HEK293 (cell line): ENCODE results near the gene VAMP8.

Source experiments
- CTCF ChIA-PET: fragments of 350-600 bp; formaldehyde crosslinking; extraction: SDS; loops from one replicate; lab custom pipeline; 2021; ENCODE audit warnings: antibody characterized with exemption; lab: Yijun Ruan, JAX
- POLR2A ChIA-PET: fragments of 300-600 bp; formaldehyde crosslinking; extraction: SDS; loops from one replicate; lab custom pipeline; 2020; ENCODE audit warnings: antibody characterized with exemption, inconsistent platforms; lab: Yijun Ruan, JAX
- H3K27ac ChIP-seq: fragments of 200-500 bp; sonication (Bioruptor generic); 2 replicates; pipeline ENCODE4 v1.5.1; 2014; ENCODE audit warnings: low read depth, low read length, control low read depth, inconsistent platforms; ENCODE audit errors: extremely low read depth
- H3K36me3 ChIP-seq, 2 experiments: fragments of 200-500 bp in 1 of 2; sonication (Bioruptor generic) in 1 of 2; 1 replicate in 1 of 2; 2 replicates in 1 of 2; pipeline ENCODE4 v1.5.1; 2014 to 2017; ENCODE audit warnings: inconsistent platforms in 2 of 2, low read length in 2 of 2; ENCODE audit not compliant: control insufficient read depth in 2 of 2, insufficient read depth in 1 of 2
- H3K4me1 ChIP-seq: fragments of 200-500 bp; sonication (Bioruptor generic); 2 replicates; pipeline ENCODE4 v1.5.1; 2014; ENCODE audit warnings: mild to moderate bottlenecking, low read length, inconsistent platforms; ENCODE audit not compliant: control insufficient read depth, insufficient read depth
- H3K4me3 ChIP-seq: 2 replicates; pipeline ENCODE4 v1.5.1; 2011; ENCODE audit warnings: low read depth, mild to moderate bottlenecking, control low read depth, low read length, moderate library complexity
- H3K9me3 ChIP-seq: fragments of 200-500 bp; sonication (Bioruptor generic); 2 replicates; pipeline ENCODE4 v1.5.1; 2014; ENCODE audit warnings: low read depth, low read length, inconsistent platforms; ENCODE audit not compliant: control insufficient read depth, insufficient read depth
- EGR2 ChIP-seq: fragments of 450-650 bp; formaldehyde crosslinking; IDR thresholded peaks from 2 replicates; pipeline ENCODE4 v1.5.1; 2016; ENCODE audit warnings: low read depth, missing biosample characterization, missing genetic modification characterization
- ELK4 ChIP-seq: IDR thresholded peaks from 2 replicates; pipeline ENCODE4 v1.6.1; 2011; ENCODE audit warnings: mild to moderate bottlenecking, low read depth, low read length, borderline replicate concordance
- GLIS1 ChIP-seq: fragments of 450-650 bp; formaldehyde crosslinking; IDR thresholded peaks from 2 replicates; pipeline ENCODE4 v1.5.1; 2016; ENCODE audit warnings: missing biosample characterization, missing genetic modification characterization
- IKZF3 ChIP-seq: fragments of 450-650 bp; IDR thresholded peaks from 2 replicates; pipeline ENCODE4 v1.5.0; 2018; ENCODE audit warnings: missing biosample characterization, mild to moderate bottlenecking, missing genetic modification characterization, moderate library complexity
- KLF16 ChIP-seq: fragments of 450-650 bp; formaldehyde crosslinking; IDR thresholded peaks from 2 replicates; pipeline ENCODE4 v1.5.1; 2017; ENCODE audit warnings: missing biosample characterization, missing genetic modification characterization
- KLF9 ChIP-seq: fragments of 450-650 bp; formaldehyde crosslinking; IDR thresholded peaks from 2 replicates; pipeline ENCODE4 v1.5.1; 2016; ENCODE audit warnings: missing biosample characterization, missing genetic modification characterization, low read depth
- PATZ1 ChIP-seq: fragments of 450-650 bp; formaldehyde crosslinking; IDR thresholded peaks from 2 replicates; pipeline ENCODE4 v1.5.1; 2016; ENCODE audit warnings: missing biosample characterization, missing genetic modification characterization
- TRIM28 ChIP-seq: IDR thresholded peaks from 2 replicates; pipeline ENCODE4 v1.6.1; 2011; ENCODE audit warnings: low read length, control low read depth, borderline replicate concordance
- ZFHX2 ChIP-seq: fragments of 450-650 bp; formaldehyde crosslinking; conservative IDR thresholded peaks from 2 replicates; pipeline ENCODE4 v1.5.1; 2016; ENCODE audit warnings: missing biosample characterization, missing genetic modification characterization
- ZFP41 ChIP-seq: fragments of 450-650 bp; formaldehyde crosslinking; IDR thresholded peaks from 2 replicates; pipeline ENCODE4 v1.5.1; 2016; ENCODE audit warnings: missing biosample characterization, missing genetic modification characterization, borderline replicate concordance
- ZNF140 ChIP-seq: fragments of 450-650 bp; formaldehyde crosslinking; IDR thresholded peaks from 2 replicates; pipeline ENCODE4 v1.5.1; 2016; ENCODE audit warnings: missing biosample characterization, missing genetic modification characterization
- ZNF19 ChIP-seq: fragments of 450-650 bp; formaldehyde crosslinking; IDR thresholded peaks from 2 replicates; pipeline ENCODE4; 2016; ENCODE audit warnings: missing biosample characterization, missing genetic modification characterization, low read depth
- ZNF221 ChIP-seq: fragments of 450-650 bp; formaldehyde crosslinking; IDR thresholded peaks from 2 replicates; pipeline ENCODE4 v1.5.1; 2017; ENCODE audit warnings: missing biosample characterization, missing genetic modification characterization, borderline replicate concordance
- ZNF366 ChIP-seq: fragments of 450-650 bp; formaldehyde crosslinking; conservative IDR thresholded peaks from 2 replicates; pipeline ENCODE4 v1.5.1; 2016; ENCODE audit warnings: missing biosample characterization, missing genetic modification characterization
- ZNF394 ChIP-seq: fragments of 450-650 bp; formaldehyde crosslinking; IDR thresholded peaks from 2 replicates; pipeline ENCODE4 v1.5.1; 2016; ENCODE audit warnings: missing biosample characterization, missing genetic modification characterization, mild to moderate bottlenecking, moderate library complexity, borderline replicate concordance
- ZNF513 ChIP-seq: fragments of 450-650 bp; IDR thresholded peaks from 2 replicates; pipeline ENCODE4 v1.5.1; 2018; ENCODE audit warnings: missing biosample characterization, missing genetic modification characterization
- ZNF621 ChIP-seq: fragments of 450-650 bp; formaldehyde crosslinking; IDR thresholded peaks from 2 replicates; pipeline ENCODE4 v1.5.1; 2017; ENCODE audit warnings: missing biosample characterization, missing genetic modification characterization
- ZNF707 ChIP-seq: fragments of 450-650 bp; formaldehyde crosslinking; IDR thresholded peaks from 2 replicates; pipeline ENCODE4 v1.5.1; 2016; ENCODE audit warnings: missing biosample characterization, missing genetic modification characterization
- ZNF777 ChIP-seq: fragments of 450-650 bp; formaldehyde crosslinking; IDR thresholded peaks from 2 replicates; pipeline ENCODE4 v1.5.1; 2017; ENCODE audit warnings: missing biosample characterization, missing genetic modification characterization, borderline replicate concordance
- ZNF837 ChIP-seq: fragments of 450-650 bp; formaldehyde crosslinking; IDR thresholded peaks from 2 replicates; pipeline ENCODE4 v1.5.1; 2016; ENCODE audit warnings: missing biosample characterization, missing genetic modification characterization

Gene VAMP8

GRCh38 chr2:85595301-85596025 is 18.1 kb downstream of the VAMP8 start, which contains the start of gene RNF181 (continued):
- no peak for TF ChIP-seq ZNF513 (tag by site-specific recombination)
- TF ChIP-seq TRIM28 = no peak
- TF ChIP-seq ZNF777 (tag by site-specific recombination) = peak; percentile 79; the same call in 1 of the 2 replicates
- TF ChIP-seq IKZF3 (tag by site-specific recombination) = peak; percentile 84
- 0 out of 2 replicates have a peak, but pooled peaks have one; percentile 26 for TF ChIP-seq ZNF394
- TF ChIP-seq ZNF366 = no peak
- TF ChIP-seq ELK4 = no peak
- no peak for TF ChIP-seq ZNF707
- TF ChIP-seq KLF16 (tag by site-specific recombination) = peak; percentile 34; the same call in 1 of the 2 replicates
- TF ChIP-seq ZNF140 = no peak

- Histone ChIP-seq H3K4me3 (peak overlapping the region; percentile 74), H3K36me3 (peaks cover 7 to 35% of the 10 kb centered on the region in 2 experiments; a peak in 2 of 3 replicates), H3K9me3 (no peaks in the 10 kb centered on the region), H3K4me1 (0 out of 2 replicates have a peak, but pooled peaks cover 3% of the 10 kb centered on the region), H3K27ac (peak overlapping the region; percentile 32; the same call in 1 of the 2 replicates)
- TF ChIP-seq GLIS1 (peak; percentile 36; the same call in 1 of the 2 replicates), ZFP41 (tag by site-specific recombination) (no peak), ZFHX2 (tag by site-specific recombination) (peak; percentile 75), ZNF221 (tag by site-specific recombination) (no peak), ZNF621 (tag by site-specific recombination) (no peak), EGR2 (tag by site-specific recombination) (peak; percentile 78), ZNF19 (no peak), KLF16 (tag by site-specific recombination) (peak; percentile 22; the same call in 1 of the 2 replicates), ZNF837 (tag by site-specific recombination) (no peak), KLF9 (tag by site-specific recombination) (peak; percentile 7; the same call in 1 of the 2 replicates), PATZ1 (tag by site-specific recombination) (0 out of 2 replicates have a peak, but pooled peaks have one; percentile 51)
- CTCF ChIA-PET = interaction anchor here (0.6 to 1.2 kb wide), 3 partner anchors 10 to 20 kb away, joined by 3 read pairs; partner anchors contain the start of genes USP39 and VAMP8
- POLR2A ChIA-PET = interaction anchor here (1.0 to 4.1 kb wide), 17 partner anchors 8 to 242 kb away, joined by 3 to 43 read pairs (median 7); partner anchors contain the start of genes C2orf68, ELMOD3, GGCX and MAT2A
Measured at GRCh38 chr2:85596026-85596333, 18.6 kb downstream of the VAMP8 start.
